IMR-90 (cell line): ENCODE results near the gene CHD6.

ENCODE experiments used
- BHLHE40 ChIP-seq: fragments of 150-350 bp; IDR thresholded peaks from 2 replicates; pipeline ENCODE4 v1.6.1; 2016; ENCODE audit warnings: mild to moderate bottlenecking, low read depth, low read length
- CHD1 ChIP-seq: IDR thresholded peaks from 2 replicates; pipeline ENCODE4 v1.6.1; 2012; ENCODE audit warnings: low read depth, low read length, improper control_type of control experiment
- NFE2L2 ChIP-seq: fragments of 150-350 bp; IDR thresholded peaks from 2 replicates; pipeline ENCODE4 v1.6.1; 2016; ENCODE audit warnings: low read depth, mild to moderate bottlenecking, low read length
- POLR2A ChIP-seq: IDR thresholded peaks from 2 replicates; pipeline ENCODE4 v1.6.1; 2012; ENCODE audit warnings: mild to moderate bottlenecking, low read depth, low read length
- RAD21 ChIP-seq: IDR thresholded peaks from 2 replicates; pipeline ENCODE4 v1.6.1; 2012; ENCODE audit warnings: low read length, improper control_type of control experiment
- RCOR1 ChIP-seq: IDR thresholded peaks from 2 replicates; pipeline ENCODE4 v1.6.1; 2012; ENCODE audit warnings: mild to moderate bottlenecking, low read length, improper control_type of control experiment; ENCODE audit not compliant: insufficient replicate concordance
- SMC3 ChIP-seq: fragments of 150-350 bp; IDR thresholded peaks from 2 replicates; pipeline ENCODE4 v1.6.1; 2016; ENCODE audit warnings: low read depth, mild to moderate bottlenecking, antibody characterized with exemption, low read length, moderate library complexity
- TF ChIP-seq, protein P1 (sequence below): conservative IDR thresholded peaks from 2 replicates; pipeline ENCODE4 v1.5.1; 2012; ENCODE audit warnings: mild to moderate bottlenecking, low read depth, low read length, improper control_type of control experiment
- TF ChIP-seq, protein P2 (sequence below): fragments of 150-350 bp; IDR thresholded peaks from 2 replicates; pipeline ENCODE4 v1.6.1; 2017; ENCODE audit warnings: mild to moderate bottlenecking, antibody characterized with exemption, low read length, low read depth

DNA sequence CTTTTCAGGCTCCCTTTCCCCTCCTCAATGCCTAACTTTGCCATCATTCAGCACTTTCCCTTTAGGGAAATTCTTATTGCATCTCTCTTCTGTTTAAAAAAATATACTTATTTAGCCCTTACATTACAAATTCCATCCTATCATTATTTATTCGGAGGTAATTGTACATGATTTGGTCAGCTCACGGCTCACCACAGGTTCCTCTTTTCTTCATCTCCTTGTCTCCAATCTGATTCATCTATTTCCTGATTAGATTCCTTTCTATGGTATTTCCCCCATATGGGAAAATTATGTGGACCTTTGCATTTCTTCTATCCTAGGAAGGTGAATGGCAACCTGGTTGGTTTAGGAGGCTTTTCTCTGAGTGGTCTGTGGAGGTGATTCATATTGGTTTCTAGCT lies 238.6 kb downstream of the CHD6 start:
- TF ChIP-seq, protein P1, sequence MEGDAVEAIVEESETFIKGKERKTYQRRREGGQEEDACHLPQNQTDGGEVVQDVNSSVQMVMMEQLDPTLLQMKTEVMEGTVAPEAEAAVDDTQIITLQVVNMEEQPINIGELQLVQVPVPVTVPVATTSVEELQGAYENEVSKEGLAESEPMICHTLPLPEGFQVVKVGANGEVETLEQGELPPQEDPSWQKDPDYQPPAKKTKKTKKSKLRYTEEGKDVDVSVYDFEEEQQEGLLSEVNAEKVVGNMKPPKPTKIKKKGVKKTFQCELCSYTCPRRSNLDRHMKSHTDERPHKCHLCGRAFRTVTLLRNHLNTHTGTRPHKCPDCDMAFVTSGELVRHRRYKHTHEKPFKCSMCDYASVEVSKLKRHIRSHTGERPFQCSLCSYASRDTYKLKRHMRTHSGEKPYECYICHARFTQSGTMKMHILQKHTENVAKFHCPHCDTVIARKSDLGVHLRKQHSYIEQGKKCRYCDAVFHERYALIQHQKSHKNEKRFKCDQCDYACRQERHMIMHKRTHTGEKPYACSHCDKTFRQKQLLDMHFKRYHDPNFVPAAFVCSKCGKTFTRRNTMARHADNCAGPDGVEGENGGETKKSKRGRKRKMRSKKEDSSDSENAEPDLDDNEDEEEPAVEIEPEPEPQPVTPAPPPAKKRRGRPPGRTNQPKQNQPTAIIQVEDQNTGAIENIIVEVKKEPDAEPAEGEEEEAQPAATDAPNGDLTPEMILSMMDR: no peak
- no peak for TF ChIP-seq RAD21
- no peak for TF ChIP-seq POLR2A
- TF ChIP-seq CHD1: no peak
- TF ChIP-seq, protein P2, sequence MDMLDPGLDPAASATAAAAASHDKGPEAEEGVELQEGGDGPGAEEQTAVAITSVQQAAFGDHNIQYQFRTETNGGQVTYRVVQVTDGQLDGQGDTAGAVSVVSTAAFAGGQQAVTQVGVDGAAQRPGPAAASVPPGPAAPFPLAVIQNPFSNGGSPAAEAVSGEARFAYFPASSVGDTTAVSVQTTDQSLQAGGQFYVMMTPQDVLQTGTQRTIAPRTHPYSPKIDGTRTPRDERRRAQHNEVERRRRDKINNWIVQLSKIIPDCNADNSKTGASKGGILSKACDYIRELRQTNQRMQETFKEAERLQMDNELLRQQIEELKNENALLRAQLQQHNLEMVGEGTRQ: no peak
- TF ChIP-seq NFE2L2: no peak
- no peak for TF ChIP-seq BHLHE40
- TF ChIP-seq SMC3: no peak
- TF ChIP-seq RCOR1: no peak
